Panc1 (cell line): ENCODE data around the gene KRT84. TPM values are rescaled to one million over a fixed set of nuclear protein-coding genes. Genes with fewer than 3 reads are reported as not detected.

ENCODE experiments used
- ATAC-seq: fragments of 200-7000 bp; cut with Tn5 transposase; 2 replicates; pipeline ENCODE4 v1.9.1; 2020; ENCODE audit warnings: mild to moderate bottlenecking, moderate library complexity
- BruUV-seq: library from RNA; stranded (reverse); fragments of 400-500 nt; replicated peaks from 2 replicates; lab custom pipeline; 2021; lab: Mats Ljungman, UMichigan
- CTCF ChIA-PET: fragments of 300-600 bp; sonication (Branson Sonifier 250); formaldehyde crosslinking; loops from one replicate; lab custom pipeline; 2022; ENCODE audit warnings: antibody characterized with exemption; lab: Charles Lee
- POLR2A ChIA-PET: fragments of 300-600 bp; sonication (Branson Sonifier 250); formaldehyde crosslinking; loops from one replicate; lab custom pipeline; 2022; ENCODE audit warnings: antibody characterized with exemption; lab: Charles Lee
- DNase-seq: peaks from one replicate; pipeline ENCODE4 v3.0.0-alpha.2; 2010; ENCODE audit warnings: low read depth, low spot score
- H3K27ac ChIP-seq: 2 replicates; pipeline ENCODE4 v1.5.1; 2011; ENCODE audit warnings: mild to moderate bottlenecking, low read length, inconsistent platforms
- H3K27me3 ChIP-seq: fragments of 200-500 bp; sonication (Bioruptor generic); 2 replicates; pipeline ENCODE4 v1.6.0; 2014; ENCODE audit warnings: low read length, inconsistent platforms; ENCODE audit not compliant: control insufficient read depth, insufficient read depth
- H3K36me3 ChIP-seq: fragments of 200-500 bp; sonication (Bioruptor generic); 2 replicates; pipeline ENCODE4 v1.5.1; 2014; ENCODE audit warnings: inconsistent platforms, mild to moderate bottlenecking, low read length, moderate library complexity; ENCODE audit not compliant: control insufficient read depth, insufficient read depth
- H3K4me1 ChIP-seq: 2 replicates; pipeline ENCODE4 v1.5.1; 2011; ENCODE audit warnings: inconsistent platforms, mild to moderate bottlenecking, low read length, moderate library complexity; ENCODE audit not compliant: control insufficient read depth, insufficient read depth
- H3K4me3 ChIP-seq, 2 experiments: 2 replicates each; pipeline ENCODE4 v1.5.1; 2011 to 2012; ENCODE audit warnings: low read depth in 2 of 2, low read length in 2 of 2, mild to moderate bottlenecking in 2 of 2, inconsistent platforms in 1 of 2, moderate library complexity in 1 of 2
- H3K9me3 ChIP-seq: fragments of 200-500 bp; sonication (Bioruptor generic); 2 replicates; pipeline ENCODE4 v1.5.1; 2014; ENCODE audit warnings: low read depth, mild to moderate bottlenecking, inconsistent platforms, low read length, moderate library complexity; ENCODE audit not compliant: control insufficient read depth, insufficient read depth
- POLR2AphosphoS5 ChIP-seq: IDR thresholded peaks from 2 replicates; pipeline ENCODE4 v1.6.1; 2012; ENCODE audit warnings: mild to moderate bottlenecking, low read depth, low read length, moderate library complexity
- REST ChIP-seq, 2 experiments: IDR thresholded peaks; 2 replicates each; pipeline ENCODE4 v1.6.1; 2011 to 2012; ENCODE audit warnings: low read depth in 2 of 2, control low read depth in 1 of 2, low read length in 1 of 2, mild to moderate bottlenecking in 1 of 2, moderate library complexity in 1 of 2; ENCODE audit not compliant: insufficient read depth in 1 of 2
- SIN3A ChIP-seq: IDR thresholded peaks from 2 replicates; pipeline ENCODE4 v1.6.1; 2012; ENCODE audit warnings: low read depth, mild to moderate bottlenecking, low read length, moderate library complexity, borderline replicate concordance; ENCODE audit not compliant: insufficient read depth
- TCF7L2 ChIP-seq: IDR thresholded peaks from 2 replicates; pipeline ENCODE4 v1.6.1; 2011; ENCODE audit warnings: mild to moderate bottlenecking, low read depth, low read length, inconsistent platforms
- in situ Hi-C: cut with HindIII; loops from 2 replicates; pipeline ENCODE4 v1.10.0; 2016; ENCODE audit warnings: low sequenced_read_pairs, low pct_unique_long_range_greater_than_20kb
- intact Hi-C: fragments of 100-400 bp; cut with micrococcal nuclease; formaldehyde crosslinking; loops from one replicate; pipeline ENCODE4 v1.10.0; 2022; ENCODE audit not compliant: unreplicated experiment
- total RNA-seq: library from RNA; stranded (reverse); gene quantifications from one replicate; pipeline ENCODE4 v1.2.1, GENCODE V29; 2021; ENCODE audit not compliant: unreplicated experiment
- TF ChIP-seq, protein P1 (sequence below): fragments of 450-650 bp; IDR thresholded peaks from 2 replicates; pipeline ENCODE4 v1.5.1; 2017; ENCODE audit warnings: mild to moderate bottlenecking

The KRT84 gene
- total RNA-seq, 1 experiment from 2014 or later, result not detected

DNA sequence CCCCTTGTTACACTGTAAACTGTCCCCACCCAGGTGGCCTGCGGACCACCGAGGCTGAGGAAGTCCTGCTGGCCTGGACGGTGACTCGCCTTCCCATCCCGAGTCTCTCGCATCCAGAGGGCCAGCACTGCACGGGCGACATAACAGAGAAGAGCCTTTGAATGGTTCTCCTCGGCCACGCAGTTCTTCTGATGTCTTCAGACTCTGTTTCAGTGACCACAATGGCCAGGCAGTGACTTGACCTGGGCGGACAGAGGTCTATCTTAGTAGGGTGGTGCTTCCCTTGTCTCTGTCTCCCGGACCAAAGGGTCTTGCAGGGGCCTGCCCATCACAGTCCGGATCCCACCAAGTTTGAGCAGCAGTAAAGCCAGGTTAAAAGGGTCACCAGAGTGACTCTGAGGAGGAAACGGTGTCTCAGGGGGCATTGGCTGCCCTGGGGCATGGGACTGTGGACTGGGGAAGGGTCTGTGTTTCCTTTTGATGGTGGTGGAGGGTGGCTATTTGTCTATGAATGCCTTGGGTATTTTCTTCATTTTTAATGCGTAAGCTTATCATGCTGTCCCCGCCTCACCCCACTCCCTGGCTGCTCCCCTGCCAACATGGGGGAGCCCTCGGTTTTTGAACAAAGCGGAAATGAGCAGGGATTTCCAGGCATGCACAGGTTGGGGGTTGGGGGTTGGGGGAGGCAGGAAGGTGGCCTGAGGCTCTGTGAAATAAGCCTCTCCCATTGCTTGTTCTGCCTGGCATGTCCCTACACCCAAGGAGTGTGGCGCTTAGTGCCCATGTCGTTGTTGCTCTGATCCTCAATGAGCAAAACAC, 28.5 kb downstream of the KRT84 start:
- Histone ChIP-seq H3K36me3 (no peaks in the 10 kb centered on the region), H3K9me3 (no peaks in the 10 kb centered on the region), H3K4me3 (no peak overlapping the region), H3K4me1 (no peaks in the 10 kb centered on the region), H3K27ac (no peak overlapping the region), H3K27me3 (0 out of 2 replicates have a peak, but pooled peaks cover 2% of the 10 kb centered on the region)
- ChIA-PET POLR2A (no interaction called here), CTCF (no interaction called here)
- no peak for TF ChIP-seq REST (IDR thresholded peaks at IDR 0.05; ENCODE audit: insufficient read depth in 1 of 2, low read depth in 2 of 2, low read length in 1 of 2)
- no peak for TF ChIP-seq POLR2AphosphoS5
- TF ChIP-seq, protein P1, sequence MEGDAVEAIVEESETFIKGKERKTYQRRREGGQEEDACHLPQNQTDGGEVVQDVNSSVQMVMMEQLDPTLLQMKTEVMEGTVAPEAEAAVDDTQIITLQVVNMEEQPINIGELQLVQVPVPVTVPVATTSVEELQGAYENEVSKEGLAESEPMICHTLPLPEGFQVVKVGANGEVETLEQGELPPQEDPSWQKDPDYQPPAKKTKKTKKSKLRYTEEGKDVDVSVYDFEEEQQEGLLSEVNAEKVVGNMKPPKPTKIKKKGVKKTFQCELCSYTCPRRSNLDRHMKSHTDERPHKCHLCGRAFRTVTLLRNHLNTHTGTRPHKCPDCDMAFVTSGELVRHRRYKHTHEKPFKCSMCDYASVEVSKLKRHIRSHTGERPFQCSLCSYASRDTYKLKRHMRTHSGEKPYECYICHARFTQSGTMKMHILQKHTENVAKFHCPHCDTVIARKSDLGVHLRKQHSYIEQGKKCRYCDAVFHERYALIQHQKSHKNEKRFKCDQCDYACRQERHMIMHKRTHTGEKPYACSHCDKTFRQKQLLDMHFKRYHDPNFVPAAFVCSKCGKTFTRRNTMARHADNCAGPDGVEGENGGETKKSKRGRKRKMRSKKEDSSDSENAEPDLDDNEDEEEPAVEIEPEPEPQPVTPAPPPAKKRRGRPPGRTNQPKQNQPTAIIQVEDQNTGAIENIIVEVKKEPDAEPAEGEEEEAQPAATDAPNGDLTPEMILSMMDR, result no peak
- TF ChIP-seq TCF7L2, result no peak
- no peak for TF ChIP-seq SIN3A
- in situ Hi-C loops (no loop called here), intact Hi-C loops (no loop called here)
- BruUV-seq, result no TSS peak
- DNase-seq (no peak), ATAC-seq (no peak)

- Histone ChIP-seq H3K9me3 (no peaks in the 10 kb centered on the region), H3K27ac (no peak overlapping the region), H3K27me3 (0 out of 2 replicates have a peak, but pooled peaks cover 2% of the 10 kb centered on the region), H3K4me1 (no peaks in the 10 kb centered on the region), H3K36me3 (no peaks in the 10 kb centered on the region), H3K4me3 (no peak overlapping the region)
- CTCF ChIA-PET, result no interaction called here
- ATAC-seq (no peak), DNase-seq (no peak)
- in situ Hi-C loops (no loop called here), intact Hi-C loops (no loop called here)
- TF ChIP-seq POLR2AphosphoS5, result no peak
- no peak for TF ChIP-seq SIN3A
- TF ChIP-seq TCF7L2, result no peak
- TF ChIP-seq, protein P1, result no peak
- no peak for TF ChIP-seq REST (IDR thresholded peaks at IDR 0.05; ENCODE audit: insufficient read depth in 1 of 2, low read depth in 2 of 2, low read length in 1 of 2)
- POLR2A ChIA-PET, result no interaction called here
- no TSS peak for BruUV-seq
Observed at GRCh38 chr12:52356031-52356761, 29.3 kb downstream of the KRT84 start.
